Heart right ventricle (tissue), 16 donors: ENCODE data around the gene C1QC. TPM values are rescaled to one million over a fixed set of nuclear protein-coding genes. Genes with fewer than 3 reads are reported as not detected.
A peak's percentile ranks its signal among the peaks of the same experiment; 100 is the strongest.

ENCODE experiments used
- ATAC-seq, 8 donors: fragments of 200-7000 bp; cut with Tn5 transposase; one replicate each; pipeline ENCODE4 v1.9.1; 2020; ENCODE audit warnings: mild to moderate bottlenecking in 8 of 8, moderate library complexity in 8 of 8, moderate number of reproducible peaks in 1 of 8
- DNase-seq, 2 donors: peaks; one replicate each; pipeline ENCODE4 v3.0.0-alpha.2; 2020
- H3K27ac ChIP-seq, 10 donors: fragments of 200-600 bp; sonication (generic) in 2 of 10; one replicate each; pipeline versions ENCODE4 v1.5.0 to v1.8.0; 2020 to 2022; ENCODE audit warnings: mild to moderate bottlenecking in 3 of 10
- H3K27me3 ChIP-seq, 7 donors: fragments of 200-600 bp; one replicate each; pipeline ENCODE4 v1.8.0; 2021 to 2022; ENCODE audit warnings: mild to moderate bottlenecking in 2 of 7
- H3K36me3 ChIP-seq, 9 donors: fragments of 200-600 bp; sonication (generic) in 1 of 9; one replicate each; pipeline versions ENCODE4 v1.5.0 to v1.8.0; 2020 to 2022; ENCODE audit warnings: mild to moderate bottlenecking in 2 of 9
- H3K4me1 ChIP-seq, 9 donors: fragments of 200-600 bp; sonication (generic) in 1 of 9; one replicate each; pipeline versions ENCODE4 v1.5.0 to v1.8.0; 2020 to 2022; ENCODE audit warnings: mild to moderate bottlenecking in 4 of 9
- H3K4me3 ChIP-seq, 10 donors: fragments of 200-600 bp; sonication (generic) in 2 of 10; one replicate each; pipeline versions ENCODE4 v1.5.0 to v1.8.0; 2020 to 2022; ENCODE audit warnings: mild to moderate bottlenecking in 7 of 10, moderate library complexity in 2 of 10
- H3K9me3 ChIP-seq, 11 donors: fragments of 200-600 bp in 10 of 11; sonication (generic) in 2 of 11; one replicate each; pipeline versions ENCODE4 v1.5.0 to v1.8.0; 2013 to 2022; ENCODE audit warnings: mild to moderate bottlenecking in 2 of 11, control low read depth in 1 of 11, moderate library complexity in 1 of 11
- WGBS, 2 donors: extraction: QIAGEN DNeasy Blood & Tissue Kit; methylation state at CpG; one replicate each; pipeline ENCODE4 v1.1.7; 2013; ENCODE audit warnings: inconsistent platforms in 1 of 2; 5-methylcytosine and 5-hydroxymethylcytosine counted together
- intact Hi-C, 10 donors: fragments of 100-400 bp; cut with DNase I; formaldehyde crosslinking; loops; one replicate each; pipeline versions ENCODE4 v1.11.1 to v1.14.2; 2022
- polyA plus RNA-seq, 2 donors: library from polyadenylated mRNA; stranded (reverse); fragments of 200-250 nt; gene quantifications; one replicate each; pipeline ENCODE4 v1.2.3, GENCODE V29; 2013
- total RNA-seq, 10 donors: library from RNA; stranded (reverse); fragmentation: NEBNext Ultra II Directional in 3 of 10; extraction: Animal tissue kit (Norgen Biotek cat#: 25700) in 3 of 10; gene quantifications; one replicate each; pipeline versions ENCODE4 v1.2.1 to v1.2.4, GENCODE V29; 2021 to 2023
- TF ChIP-seq, protein P1 (sequence below), 9 donors: fragments of 200-600 bp; sonication (generic) in 2 of 9; IDR thresholded peaks; one replicate each; pipeline versions ENCODE4 v1.5.0 to v1.8.0; 2021 to 2022; ENCODE audit warnings: antibody characterized with exemption in 9 of 9, mild to moderate bottlenecking in 5 of 9, moderate library complexity in 1 of 9
- donor health status: Arrhythmogenic right ventricular cardiomyopathy.
- donor health status: ischemic (EF 13 %, LVEDD 7.1; RV severe dilation, severe dysfunction).
- donor health status: healthy with polysubstance abuse.
- donor health status: DM: no; HTN: yes; CAD: no.
- donor health status: DM: no; HTN: no; CAD: no.
- donor health status: ischemic (EF 25% LVEDD 6.9; RV normal size, moderate dysfunction).
- donor health status: ischemic (EF 25% LVEDD 5.7; RV mildly dilated, moderate dysfunction).
- donor health status: healthy.
- donor health status: DM: yes; HTN: yes; CAD: no.
- donor health status: Ischemic cardiomyopathy.
- donor health status: ischemic (EF 35%, LVEDD 5.7; RV mildly dilated, moderate dysfunction).
- donor health status: nonischemic (EF 11% LVEDD 7.7; RV severe dilation, severe dysfunction).
- donor health status: DM: yes; HTN: yes; CAD: no.
- donor health status: PGD.
- donor health status: ischemic (EF 29% LVEDD 5.4; RV normal size, mild dysfunction).
- donor health status: nonischemic (EF 23%, LVEDD 6.1; RV moderate dilation, normal function).

Gene C1QC
- total and polyA plus RNA-seq, 12 donors: 15.9 to 389 (median 27.8) TPM

DNA sequence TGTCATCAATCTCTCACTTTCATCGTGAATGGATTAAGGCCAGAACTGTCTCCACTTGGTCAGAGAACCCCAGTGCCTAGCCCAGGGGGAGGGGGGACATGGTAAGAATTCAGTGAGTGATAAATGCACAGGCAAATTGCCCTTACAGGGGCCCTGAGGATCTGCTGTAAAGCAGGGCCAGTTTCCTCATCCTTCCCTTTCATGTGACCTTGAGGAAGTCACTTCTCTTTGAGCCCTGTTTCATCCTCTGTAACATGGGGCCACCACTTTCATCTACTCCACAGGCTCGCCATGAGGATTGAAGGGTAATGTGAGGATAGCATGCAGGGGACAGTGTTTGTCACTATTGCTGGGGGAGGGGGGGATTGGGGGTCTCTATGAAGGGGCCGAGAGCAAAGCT is 35.1 kb upstream of the C1QC start:
- no peak overlapping the region for H3K4me3 ChIP-seq
- 56 to 59% methylated on average over 3 of the region's 3 CpGs for WGBS, 2 donors
- H3K4me1 ChIP-seq: no peaks in the 10 kb centered on the region
- ATAC-seq: no peak
- no peaks in the 10 kb centered on the region for H3K36me3 ChIP-seq
- TF ChIP-seq, protein P1, sequence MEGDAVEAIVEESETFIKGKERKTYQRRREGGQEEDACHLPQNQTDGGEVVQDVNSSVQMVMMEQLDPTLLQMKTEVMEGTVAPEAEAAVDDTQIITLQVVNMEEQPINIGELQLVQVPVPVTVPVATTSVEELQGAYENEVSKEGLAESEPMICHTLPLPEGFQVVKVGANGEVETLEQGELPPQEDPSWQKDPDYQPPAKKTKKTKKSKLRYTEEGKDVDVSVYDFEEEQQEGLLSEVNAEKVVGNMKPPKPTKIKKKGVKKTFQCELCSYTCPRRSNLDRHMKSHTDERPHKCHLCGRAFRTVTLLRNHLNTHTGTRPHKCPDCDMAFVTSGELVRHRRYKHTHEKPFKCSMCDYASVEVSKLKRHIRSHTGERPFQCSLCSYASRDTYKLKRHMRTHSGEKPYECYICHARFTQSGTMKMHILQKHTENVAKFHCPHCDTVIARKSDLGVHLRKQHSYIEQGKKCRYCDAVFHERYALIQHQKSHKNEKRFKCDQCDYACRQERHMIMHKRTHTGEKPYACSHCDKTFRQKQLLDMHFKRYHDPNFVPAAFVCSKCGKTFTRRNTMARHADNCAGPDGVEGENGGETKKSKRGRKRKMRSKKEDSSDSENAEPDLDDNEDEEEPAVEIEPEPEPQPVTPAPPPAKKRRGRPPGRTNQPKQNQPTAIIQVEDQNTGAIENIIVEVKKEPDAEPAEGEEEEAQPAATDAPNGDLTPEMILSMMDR (IDR thresholded peaks at IDR 0.05): no peak
- no peak for DNase-seq
- H3K9me3 ChIP-seq: no peaks in the 10 kb centered on the region
- H3K27me3 ChIP-seq: peaks cover 0 to 89% (median 66%) of the 10 kb centered on the region in 7 donors
- intact Hi-C loops: no loop called here
- no peak overlapping the region for H3K27ac ChIP-seq

DNA sequence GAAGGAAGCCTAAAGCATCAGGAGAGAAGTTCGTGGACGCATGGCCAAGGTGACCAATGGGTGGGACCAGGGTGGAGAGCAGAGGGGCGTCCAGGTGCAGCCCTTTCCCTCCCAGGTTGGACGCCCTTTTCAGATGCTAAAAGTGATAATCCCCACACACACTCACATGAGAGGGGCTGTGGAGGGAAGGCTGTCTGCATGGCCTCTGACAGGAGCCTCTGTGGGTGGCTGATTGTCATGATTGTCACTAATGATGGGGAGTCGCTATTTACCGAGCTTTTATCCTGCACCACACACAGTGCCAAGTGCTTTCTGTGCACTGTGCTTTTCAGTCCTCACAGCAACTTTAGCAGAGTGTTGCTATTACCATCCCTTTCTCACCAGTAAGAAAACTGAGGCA is 34.1 kb upstream of the C1QC start:
- ATAC-seq: no peak
- DNase-seq: no peak
- peaks cover 0 to 86% (median 64%) of the 10 kb centered on the region in 7 donors for H3K27me3 ChIP-seq
- no peak overlapping the region for H3K4me3 ChIP-seq
- intact Hi-C loops: no loop called here
- TF ChIP-seq, protein P1 (IDR thresholded peaks at IDR 0.05): no peak
- H3K9me3 ChIP-seq: no peaks in the 10 kb centered on the region
- no peaks in the 10 kb centered on the region for H3K36me3 ChIP-seq
- no peak overlapping the region for H3K27ac ChIP-seq
- WGBS, 2 donors: 16 to 24% methylated on average over 6 of the region's 6 CpGs
- no peaks in the 10 kb centered on the region for H3K4me1 ChIP-seq

DNA sequence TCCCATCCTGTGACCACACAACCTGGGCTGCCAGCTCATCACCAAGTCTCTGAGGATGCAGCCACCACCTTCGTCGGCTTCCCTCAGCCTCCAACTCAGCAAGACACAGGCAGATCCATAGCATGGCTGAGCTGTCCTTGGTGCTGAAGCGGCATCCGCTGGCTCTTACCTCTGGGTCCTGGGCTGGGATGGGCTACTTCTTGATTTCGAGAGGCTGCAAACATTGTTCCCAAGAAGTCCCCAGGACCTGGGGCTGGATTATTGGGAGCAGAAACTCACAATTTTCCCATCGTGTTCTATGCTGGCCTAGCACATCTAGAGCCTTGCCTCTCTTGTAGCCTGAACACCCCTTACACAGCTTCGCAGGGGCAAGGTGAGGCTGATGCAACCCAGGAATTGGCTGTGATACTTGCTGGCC is 31.9 kb upstream of the C1QC start:
- peak; percentile 38 to 52 for DNase-seq
- Histone ChIP-seq H3K9me3 (no peaks in the 10 kb centered on the region), H3K27ac (no peak overlapping the region), H3K4me3 (no peak overlapping the region), H3K4me1 (no peaks in the 10 kb centered on the region), H3K27me3 (peaks cover 0 to 88% (median 66%) of the 10 kb centered on the region in 7 donors), H3K36me3 (no peaks in the 10 kb centered on the region)
- intact Hi-C loops: no loop called here
- TF ChIP-seq, protein P1 (IDR thresholded peaks at IDR 0.05): no peak
- peak in 4 of 8 donors; percentile 52 to 62 (median 59) for ATAC-seq
- WGBS, 2 donors: 19 to 23% methylated on average over 7 of the region's 7 CpGs

DNA sequence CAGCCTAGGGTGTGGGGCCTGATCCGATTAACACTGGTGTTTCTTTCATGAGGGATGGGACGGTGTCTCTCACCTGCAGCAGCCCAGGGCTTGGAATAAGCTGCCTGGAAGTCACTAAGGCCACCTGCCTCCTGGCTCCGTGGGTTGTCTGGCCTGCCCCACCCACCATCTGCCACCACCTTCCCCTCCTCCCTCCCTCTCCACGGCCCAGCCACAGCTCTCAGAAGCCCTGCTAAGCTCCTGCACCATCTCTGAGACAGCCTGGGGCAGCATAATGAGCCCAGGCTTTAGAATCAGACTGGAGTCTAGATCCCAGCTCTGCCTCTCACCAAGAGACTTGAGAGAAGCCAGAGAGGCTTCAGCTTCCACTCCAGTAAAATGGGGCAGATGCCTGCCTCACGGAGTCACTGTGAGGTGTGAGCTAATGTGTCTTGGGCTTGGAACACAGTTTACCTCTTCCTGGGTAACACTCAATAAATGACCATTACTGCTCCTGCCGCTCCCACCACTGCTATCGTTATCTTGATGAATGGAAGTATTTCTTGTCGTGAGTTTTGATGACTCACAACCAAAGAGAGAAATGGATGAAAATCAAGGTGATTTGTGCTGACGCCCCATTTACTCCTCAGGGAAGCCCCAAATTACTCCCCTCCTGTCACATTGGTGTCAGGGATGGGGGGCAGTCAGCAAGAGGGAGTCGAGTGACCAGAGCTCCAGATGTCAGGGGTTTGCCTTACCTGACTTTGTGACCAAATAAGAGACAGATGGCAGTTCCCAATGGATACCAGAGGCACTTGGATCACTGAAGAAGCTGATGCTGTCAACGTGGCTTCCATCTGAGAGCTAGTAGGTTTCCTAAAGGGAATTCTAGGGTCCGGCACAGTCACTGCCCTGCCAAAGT is 30.5 kb upstream of the C1QC start:
- TF ChIP-seq, protein P1 (IDR thresholded peaks at IDR 0.05): no peak
- Histone ChIP-seq H3K27me3 (peaks cover 0 to 88% (median 67%) of the 10 kb centered on the region in 7 donors), H3K4me1 (no peaks in the 10 kb centered on the region), H3K36me3 (no peaks in the 10 kb centered on the region), H3K27ac (no peak overlapping the region), H3K4me3 (no peak overlapping the region), H3K9me3 (no peaks in the 10 kb centered on the region)
- 45 to 50% methylated on average over 12 of the region's 12 CpGs for WGBS, 2 donors
- intact Hi-C loops: no loop called here
- DNase-seq (no peak), ATAC-seq (no peak)
